Subcutaneous adipose tissue (tissue), 4 donors: ENCODE results near the gene SLC2A1. TPM values are rescaled to one million over a fixed set of nuclear protein-coding genes. Genes with fewer than 3 reads are reported as not detected.

Experiments used
- total RNA-seq, 4 donors: library from RNA; depleted of rRNA; stranded (reverse); fragments of >200 nt; gene quantifications; one replicate each; pipeline ENCODE4 v1.1.0, GENCODE V29; 2016
- TF ChIP-seq, protein P1 (sequence below): fragments of 450-650 bp; IDR thresholded peaks from one replicate; pipeline ENCODE4 v1.5.1; 2016; ENCODE audit warnings: low read depth, mild to moderate bottlenecking, control low read depth, antibody characterized with exemption, moderate library complexity

SLC2A1 gene
- total RNA-seq, 4 donors from 2014 or later = 10.0 to 24.1 (median 20.6) TPM

GRCh38 chr1:42971841-42972291 lies 13.2 kb upstream of the SLC2A1 start:
- TF ChIP-seq, protein P1, sequence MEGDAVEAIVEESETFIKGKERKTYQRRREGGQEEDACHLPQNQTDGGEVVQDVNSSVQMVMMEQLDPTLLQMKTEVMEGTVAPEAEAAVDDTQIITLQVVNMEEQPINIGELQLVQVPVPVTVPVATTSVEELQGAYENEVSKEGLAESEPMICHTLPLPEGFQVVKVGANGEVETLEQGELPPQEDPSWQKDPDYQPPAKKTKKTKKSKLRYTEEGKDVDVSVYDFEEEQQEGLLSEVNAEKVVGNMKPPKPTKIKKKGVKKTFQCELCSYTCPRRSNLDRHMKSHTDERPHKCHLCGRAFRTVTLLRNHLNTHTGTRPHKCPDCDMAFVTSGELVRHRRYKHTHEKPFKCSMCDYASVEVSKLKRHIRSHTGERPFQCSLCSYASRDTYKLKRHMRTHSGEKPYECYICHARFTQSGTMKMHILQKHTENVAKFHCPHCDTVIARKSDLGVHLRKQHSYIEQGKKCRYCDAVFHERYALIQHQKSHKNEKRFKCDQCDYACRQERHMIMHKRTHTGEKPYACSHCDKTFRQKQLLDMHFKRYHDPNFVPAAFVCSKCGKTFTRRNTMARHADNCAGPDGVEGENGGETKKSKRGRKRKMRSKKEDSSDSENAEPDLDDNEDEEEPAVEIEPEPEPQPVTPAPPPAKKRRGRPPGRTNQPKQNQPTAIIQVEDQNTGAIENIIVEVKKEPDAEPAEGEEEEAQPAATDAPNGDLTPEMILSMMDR = no peak

GRCh38 chr1:42970143-42970542 lies 11.5 kb upstream of the SLC2A1 start:
- TF ChIP-seq, protein P1 = no peak

DNA sequence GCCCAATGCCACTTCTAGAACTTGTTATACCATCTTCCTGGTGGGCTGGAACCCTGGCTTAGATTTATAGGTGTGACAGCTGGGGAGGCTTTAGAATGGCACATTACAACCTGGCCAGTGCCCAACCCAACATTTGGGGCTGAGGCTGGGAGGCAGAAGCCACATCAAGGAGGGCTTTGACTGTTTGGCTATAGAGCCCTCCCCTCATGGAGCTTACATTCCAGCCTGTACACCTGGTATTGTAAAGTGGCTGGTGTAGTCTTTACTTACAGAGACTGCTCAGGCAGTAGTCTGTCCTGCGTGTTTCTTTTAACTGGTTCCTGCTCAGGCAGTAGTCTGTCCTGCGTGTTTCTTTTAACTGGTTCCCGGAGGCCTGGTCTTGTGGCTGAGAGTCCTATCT lies 10.0 kb upstream of the SLC2A1 start:
- TF ChIP-seq, protein P1 = no peak

DNA sequence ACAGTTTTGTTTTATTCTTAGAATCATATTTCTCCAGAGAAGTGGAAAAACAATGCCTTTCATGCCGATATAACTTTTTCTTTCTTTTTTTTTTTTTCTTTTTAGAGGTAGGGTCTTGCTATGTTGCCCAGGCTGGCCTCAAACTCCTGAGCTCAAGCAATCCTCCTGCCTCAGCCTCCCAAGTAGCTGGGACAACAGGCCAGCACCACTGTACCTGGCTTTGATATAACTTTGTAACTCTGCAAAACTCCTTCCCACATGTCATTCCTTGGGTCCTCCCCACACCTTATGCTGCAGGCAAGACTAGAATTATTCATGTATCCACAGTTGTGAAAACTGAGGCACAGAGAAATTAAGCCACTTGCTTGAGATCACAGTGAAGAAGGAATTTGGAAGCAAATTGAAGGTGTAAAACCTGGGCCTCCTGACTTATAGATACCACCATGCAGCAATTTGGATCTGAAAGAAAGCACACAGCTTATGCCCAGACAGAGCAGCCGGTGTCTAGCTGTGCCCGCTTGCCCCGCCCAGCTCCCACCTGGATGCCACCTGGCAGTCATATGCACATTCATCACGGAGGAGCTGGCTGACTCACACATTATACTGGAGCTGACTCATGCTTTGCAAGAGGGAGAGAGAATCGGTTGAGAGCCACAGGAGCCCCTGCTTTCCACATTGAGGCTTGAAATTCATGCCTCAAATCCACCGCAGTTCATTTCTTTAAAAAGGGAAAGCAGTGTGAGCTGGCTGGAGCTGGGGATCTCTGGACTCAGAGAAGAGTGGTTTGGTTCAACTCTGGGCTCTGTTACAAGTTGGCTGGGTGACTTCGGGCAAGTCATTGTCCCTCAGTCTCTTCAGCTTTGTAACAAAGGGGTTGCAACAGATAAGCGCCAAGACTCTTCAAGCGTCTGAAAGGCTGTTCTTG lies 8.3 kb upstream of the SLC2A1 start:
- TF ChIP-seq, protein P1 = no peak

- TF ChIP-seq, protein P1 = no peak
Observed at GRCh38 chr1:42965378-42965777, 6.7 kb upstream of the SLC2A1 start.

DNA sequence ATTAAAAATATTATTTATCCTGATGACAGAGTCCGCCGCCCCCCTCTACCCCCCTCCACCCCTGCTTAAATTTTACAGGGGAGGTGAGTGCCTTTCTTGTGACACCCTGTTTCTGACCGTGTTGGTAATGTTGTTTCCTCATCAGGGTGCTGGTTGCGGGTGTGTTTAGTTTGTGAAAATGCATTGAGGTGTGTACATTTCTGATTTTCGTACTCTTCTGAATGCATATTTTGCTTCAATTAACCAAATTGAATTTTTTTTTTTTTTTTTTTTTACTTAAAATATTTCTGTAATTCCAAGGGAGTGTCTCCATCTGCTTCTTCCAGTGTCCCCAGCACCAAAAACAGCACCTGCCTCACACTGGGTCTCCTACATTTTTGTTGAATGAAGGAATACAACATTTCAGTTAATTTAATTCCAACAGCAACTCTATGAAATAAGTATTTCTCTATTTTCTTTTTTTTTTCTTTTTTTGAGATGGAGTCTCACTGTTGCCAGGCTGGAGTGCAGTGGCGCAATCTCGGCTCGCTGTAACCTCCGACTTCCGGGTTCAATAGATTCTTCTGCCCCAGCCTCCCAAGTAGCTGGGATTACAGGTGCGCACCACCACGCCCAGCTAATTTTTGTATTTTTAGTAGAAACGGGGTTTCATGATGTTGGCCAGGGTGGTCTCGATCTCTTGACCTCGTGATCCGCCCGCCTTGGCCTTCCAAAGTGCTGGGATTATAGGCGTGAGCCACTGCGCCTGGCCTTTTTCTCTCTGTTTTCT lies 5.6 kb upstream of the SLC2A1 start:
- TF ChIP-seq, protein P1 = no peak
